ENCODE measurements around the gene UBQLN2. TPM values are rescaled to one million over a fixed set of nuclear protein-coding genes. Genes with fewer than 3 reads are reported as not detected.

The UBQLN2 gene
- total RNA-seq, 1 donor from 2014 or later, result 40.3 TPM

DNA sequence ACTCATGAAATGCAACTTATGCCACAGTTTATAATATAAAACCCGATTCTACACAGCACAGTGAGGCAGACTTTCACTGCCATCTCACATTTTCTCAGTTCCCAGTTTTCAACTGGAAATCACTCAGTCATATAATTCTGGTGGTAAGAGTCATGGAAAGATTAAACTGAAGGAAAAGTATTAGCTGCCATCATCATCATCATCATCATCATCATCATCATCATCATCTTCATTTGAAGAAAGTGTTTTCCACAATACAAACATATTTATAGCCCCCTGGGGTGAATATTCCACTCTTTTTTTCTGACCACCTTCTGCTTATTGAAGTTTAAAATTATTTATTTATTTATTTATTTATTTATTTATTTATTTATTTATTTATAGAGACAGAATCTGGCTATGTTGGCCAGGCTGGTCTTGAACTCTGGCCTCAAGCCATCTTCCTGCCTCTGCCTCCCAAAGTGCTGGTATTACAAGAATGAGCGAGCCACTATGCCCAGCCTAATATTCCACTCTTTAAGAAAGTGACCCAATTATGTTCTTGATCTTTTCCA is 6.0 kb upstream of the UBQLN2 start:
- H3K36me3 Mint-ChIP-seq (ENCODE audit: low read depth), result no peaks in the 10 kb centered on the region
- no peak for DNase-seq (ENCODE audit: low read depth, low spot score)
- H3K4me1 Mint-ChIP-seq, result no peaks in the 10 kb centered on the region
- TF ChIP-seq, protein P1, sequence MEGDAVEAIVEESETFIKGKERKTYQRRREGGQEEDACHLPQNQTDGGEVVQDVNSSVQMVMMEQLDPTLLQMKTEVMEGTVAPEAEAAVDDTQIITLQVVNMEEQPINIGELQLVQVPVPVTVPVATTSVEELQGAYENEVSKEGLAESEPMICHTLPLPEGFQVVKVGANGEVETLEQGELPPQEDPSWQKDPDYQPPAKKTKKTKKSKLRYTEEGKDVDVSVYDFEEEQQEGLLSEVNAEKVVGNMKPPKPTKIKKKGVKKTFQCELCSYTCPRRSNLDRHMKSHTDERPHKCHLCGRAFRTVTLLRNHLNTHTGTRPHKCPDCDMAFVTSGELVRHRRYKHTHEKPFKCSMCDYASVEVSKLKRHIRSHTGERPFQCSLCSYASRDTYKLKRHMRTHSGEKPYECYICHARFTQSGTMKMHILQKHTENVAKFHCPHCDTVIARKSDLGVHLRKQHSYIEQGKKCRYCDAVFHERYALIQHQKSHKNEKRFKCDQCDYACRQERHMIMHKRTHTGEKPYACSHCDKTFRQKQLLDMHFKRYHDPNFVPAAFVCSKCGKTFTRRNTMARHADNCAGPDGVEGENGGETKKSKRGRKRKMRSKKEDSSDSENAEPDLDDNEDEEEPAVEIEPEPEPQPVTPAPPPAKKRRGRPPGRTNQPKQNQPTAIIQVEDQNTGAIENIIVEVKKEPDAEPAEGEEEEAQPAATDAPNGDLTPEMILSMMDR (conservative IDR thresholded peaks at IDR 0.05), result no peak
- H3K27ac Mint-ChIP-seq (ENCODE audit: unreplicated experiment), result no peak overlapping the region
- H3K4me3 Mint-ChIP-seq, result no peak overlapping the region
- H3K27me3 Mint-ChIP-seq (ENCODE audit: low read depth), result no peaks in the 10 kb centered on the region
- H3K9me3 Mint-ChIP-seq, result peaks cover 3% of the 10 kb centered on the region

DNA sequence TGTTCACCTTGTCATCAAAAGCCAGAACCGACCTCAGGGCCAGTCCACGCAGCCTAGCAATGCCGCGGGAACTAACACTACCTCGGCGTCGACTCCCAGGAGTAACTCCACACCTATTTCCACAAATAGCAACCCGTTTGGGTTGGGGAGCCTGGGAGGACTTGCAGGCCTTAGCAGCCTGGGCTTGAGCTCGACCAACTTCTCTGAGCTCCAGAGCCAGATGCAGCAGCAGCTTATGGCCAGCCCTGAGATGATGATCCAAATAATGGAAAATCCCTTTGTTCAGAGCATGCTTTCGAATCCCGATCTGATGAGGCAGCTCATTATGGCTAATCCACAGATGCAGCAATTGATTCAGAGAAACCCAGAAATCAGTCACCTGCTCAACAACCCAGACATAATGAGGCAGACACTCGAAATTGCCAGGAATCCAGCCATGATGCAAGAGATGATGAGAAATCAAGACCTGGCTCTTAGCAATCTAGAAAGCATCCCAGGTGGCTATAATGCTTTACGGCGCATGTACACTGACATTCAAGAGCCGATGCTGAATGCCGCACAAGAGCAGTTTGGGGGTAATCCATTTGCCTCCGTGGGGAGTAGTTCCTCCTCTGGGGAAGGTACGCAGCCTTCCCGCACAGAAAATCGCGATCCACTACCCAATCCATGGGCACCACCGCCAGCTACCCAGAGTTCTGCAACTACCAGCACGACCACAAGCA is 898 bp downstream of the UBQLN2 start:
- peaks cover 28% of the 10 kb centered on the region for H3K4me1 Mint-ChIP-seq
- H3K4me3 Mint-ChIP-seq, result peak overlapping the region; percentile 86
- DNase-seq (ENCODE audit: low read depth, low spot score), result no peak
- no peaks in the 10 kb centered on the region for H3K27me3 Mint-ChIP-seq (ENCODE audit: low read depth)
- TF ChIP-seq, protein P1 (conservative IDR thresholded peaks at IDR 0.05), result no peak
- no peaks in the 10 kb centered on the region for H3K9me3 Mint-ChIP-seq
- H3K27ac Mint-ChIP-seq (ENCODE audit: unreplicated experiment), result peak overlapping the region; percentile 89
- H3K36me3 Mint-ChIP-seq (ENCODE audit: low read depth), result no peaks in the 10 kb centered on the region

DNA sequence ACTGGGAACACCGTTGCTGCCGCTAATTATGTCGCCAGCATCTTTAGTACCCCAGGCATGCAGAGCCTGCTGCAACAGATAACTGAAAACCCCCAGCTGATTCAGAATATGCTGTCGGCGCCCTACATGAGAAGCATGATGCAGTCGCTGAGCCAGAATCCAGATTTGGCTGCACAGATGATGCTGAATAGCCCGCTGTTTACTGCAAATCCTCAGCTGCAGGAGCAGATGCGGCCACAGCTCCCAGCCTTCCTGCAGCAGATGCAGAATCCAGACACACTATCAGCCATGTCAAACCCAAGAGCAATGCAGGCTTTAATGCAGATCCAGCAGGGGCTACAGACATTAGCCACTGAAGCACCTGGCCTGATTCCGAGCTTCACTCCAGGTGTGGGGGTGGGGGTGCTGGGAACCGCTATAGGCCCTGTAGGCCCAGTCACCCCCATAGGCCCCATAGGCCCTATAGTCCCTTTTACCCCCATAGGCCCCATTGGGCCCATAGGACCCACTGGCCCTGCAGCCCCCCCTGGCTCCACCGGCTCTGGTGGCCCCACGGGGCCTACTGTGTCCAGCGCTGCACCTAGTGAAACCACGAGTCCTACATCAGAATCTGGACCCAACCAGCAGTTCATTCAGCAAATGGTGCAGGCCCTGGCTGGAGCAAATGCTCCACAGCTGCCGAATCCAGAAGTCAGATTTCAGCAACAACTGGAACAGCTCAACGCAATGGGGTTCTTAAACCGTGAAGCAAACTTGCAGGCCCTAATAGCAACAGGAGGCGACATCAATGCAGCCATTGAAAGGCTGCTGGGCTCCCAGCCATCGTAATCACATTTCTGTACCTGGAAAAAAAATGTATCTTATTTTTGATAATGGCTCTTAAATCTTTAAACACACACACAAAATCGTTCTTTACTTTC is 1.8 kb downstream of the UBQLN2 start:
- TF ChIP-seq, protein P1 (conservative IDR thresholded peaks at IDR 0.05), result no peak
- H3K27me3 Mint-ChIP-seq (ENCODE audit: low read depth), result no peaks in the 10 kb centered on the region
- H3K36me3 Mint-ChIP-seq (ENCODE audit: low read depth), result no peaks in the 10 kb centered on the region
- H3K4me1 Mint-ChIP-seq, result peaks cover 28% of the 10 kb centered on the region
- no peak for DNase-seq (ENCODE audit: low read depth, low spot score)
- H3K9me3 Mint-ChIP-seq, result no peaks in the 10 kb centered on the region
- H3K27ac Mint-ChIP-seq (ENCODE audit: unreplicated experiment), result no peak overlapping the region
- peak overlapping the region; percentile 86 for H3K4me3 Mint-ChIP-seq

DNA sequence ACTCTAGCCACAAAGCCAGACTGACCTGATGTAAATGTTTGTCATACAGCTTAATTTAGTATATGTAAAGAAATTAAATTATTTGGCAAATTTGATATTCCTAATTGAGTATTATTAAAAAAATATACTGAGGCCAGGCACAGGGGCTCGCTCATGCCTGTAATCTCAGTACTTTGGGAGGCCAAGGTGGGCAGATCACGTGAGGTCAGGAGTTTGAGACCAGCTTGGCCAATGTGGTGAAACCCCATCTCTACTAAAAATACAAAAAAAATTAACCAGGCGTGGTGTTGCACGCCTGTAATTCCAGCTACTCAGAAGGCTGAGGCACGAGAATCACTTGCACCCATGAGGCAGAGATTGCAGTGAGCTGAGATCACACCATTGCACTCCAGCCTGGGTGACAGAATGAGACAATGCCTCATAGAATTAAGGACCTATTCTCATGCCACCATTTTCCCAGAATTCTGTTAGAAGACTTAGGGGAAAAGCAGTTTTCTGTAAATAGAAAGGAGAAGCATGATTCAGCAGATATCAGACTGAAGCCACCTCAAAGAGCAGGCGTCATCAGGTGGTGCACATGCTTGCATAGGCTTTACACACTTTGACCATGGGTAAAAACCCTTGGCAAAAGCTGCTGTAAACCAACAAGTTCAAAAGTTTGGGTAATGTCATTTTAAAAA is 6.1 kb downstream of the UBQLN2 start:
- no peak overlapping the region for H3K4me3 Mint-ChIP-seq

More for the DNA sequence above, 6.1 kb downstream of the UBQLN2 start:
- Mint-ChIP-seq H3K36me3 (ENCODE audit: low read depth) (peaks cover 11% of the 10 kb centered on the region), H3K4me1 (peaks cover 22% of the 10 kb centered on the region), H3K27ac (ENCODE audit: unreplicated experiment) (no peak overlapping the region), H3K27me3 (ENCODE audit: low read depth) (no peaks in the 10 kb centered on the region), H3K9me3 (no peaks in the 10 kb centered on the region)
- TF ChIP-seq, protein P1 (conservative IDR thresholded peaks at IDR 0.05), result no peak
- DNase-seq (ENCODE audit: low read depth, low spot score), result no peak
